Measurements from ENCODE around the gene ERICH3. TPM values are rescaled to one million over a fixed set of nuclear protein-coding genes. Genes with fewer than 3 reads are reported as not detected.

ERICH3 gene
- total and polyA plus RNA-seq, 10 of the 15 experiments (the other 5 are each of a cell fraction or from before 2014, with no cell fraction given), result 0.03 to 0.09 (median 0.08) TPM; not detected in 7

GRCh38 chr1:74654708-74655107 is 18.9 kb downstream of the ERICH3 start:
- no peaks in the 10 kb centered on the region for H3K36me3 ChIP-seq (ENCODE audit: control insufficient read depth in 2 of 2, insufficient read depth in 2 of 2, low read length in 1 of 2)
- H2AFZ ChIP-seq (ENCODE audit: control insufficient read depth, low read depth, low read length), result no peak overlapping the region
- ChIA-PET CTCF (interaction anchor here (0.9 to 1.7 kb wide), 3 partner anchors 60 to 151 kb away, joined by 3 to 5 read pairs (median 5); no protein-coding TSS in a partner anchor), RAD21 (ENCODE audit: unreplicated experiment) (no interaction called here), SMC1A (ENCODE audit: uncharacterized antibody, unreplicated experiment) (interaction anchor here (2.1 kb wide), 1 partner anchor 20 kb away, joined by 5 read pairs; no protein-coding TSS in a partner anchor), POLR2A (no interaction called here)
- no peaks in the 10 kb centered on the region for H3K79me2 ChIP-seq (ENCODE audit: control insufficient read depth, insufficient read depth, low read length)
- no peak overlapping the region for H3K4me3 ChIP-seq
- ATAC-seq, result no peak
- no peak overlapping the region for H3K4me2 ChIP-seq (ENCODE audit: control insufficient read depth, insufficient read depth)
- H3K27ac ChIP-seq (ENCODE audit: control insufficient read depth, insufficient read depth), result no peak overlapping the region
- in situ Hi-C loops (cut with MboI), result no loop called here
- no TSS peak for BruUV-seq (replicated peaks)
- DNase-seq (ENCODE audit: low read depth, low spot score), result no peak
- no peak for TF ChIP-seq NFYA (IDR thresholded peaks at IDR 0.05; ENCODE audit: borderline replicate concordance, low read depth, low read length)
- no peak for TF ChIP-seq MEF2B (IDR thresholded peaks at IDR 0.05; ENCODE audit: partially characterized antibody, poor library complexity, severe bottlenecking)
- H3K9me3 ChIP-seq (replicated peaks; ENCODE audit: control insufficient read depth, insufficient read depth, low read length), result peaks cover 3% of the 10 kb centered on the region; the same call in 2 of the 3 replicates
- H4K20me1 ChIP-seq (ENCODE audit: control insufficient read depth, insufficient read depth), result no peaks in the 10 kb centered on the region
- no peak overlapping the region for H3K9ac ChIP-seq (ENCODE audit: control insufficient read depth, insufficient read depth, low read length)
- peaks cover 14% of the 10 kb centered on the region for H3K4me1 ChIP-seq (ENCODE audit: control insufficient read depth, insufficient read depth, low read length)
- H3K27me3 ChIP-seq (replicated peaks in 1 of 2; ENCODE audit: control insufficient read depth in 2 of 2, insufficient read depth in 2 of 2, low read length in 1 of 2), result no peaks in the 10 kb centered on the region
- FAIRE-seq, result no peak
- intact Hi-C loops (cut with micrococcal nuclease; ENCODE audit: unreplicated experiment), result no loop called here
- WGBS (ENCODE audit: insufficient coverage, insufficient replicate concordance, low lambda C conversion rate, missing lambda C conversion rate), result 100% methylated on average over 1 of the region's 1 CpG

GRCh38 chr1:74652711-74653139 is 20.9 kb downstream of the ERICH3 start:
- ATAC-seq (peak; percentile 97), FAIRE-seq (peak; percentile 57), DNase-seq (ENCODE audit: low read depth, low spot score) (peak; percentile 83)
- Histone ChIP-seq H3K4me1 (ENCODE audit: control insufficient read depth, insufficient read depth, low read length) (peaks cover 14% of the 10 kb centered on the region), H3K9me3 (replicated peaks; ENCODE audit: control insufficient read depth, insufficient read depth, low read length) (no peaks in the 10 kb centered on the region), H3K9ac (ENCODE audit: control insufficient read depth, insufficient read depth, low read length) (no peak overlapping the region), H3K4me2 (ENCODE audit: control insufficient read depth, insufficient read depth) (peak overlapping the region; percentile 68), H3K36me3 (ENCODE audit: control insufficient read depth in 2 of 2, insufficient read depth in 2 of 2, low read length in 1 of 2) (no peaks in the 10 kb centered on the region), H2AFZ (ENCODE audit: control insufficient read depth, low read depth, low read length) (peak overlapping the region; percentile 62), H3K27ac (ENCODE audit: control insufficient read depth, insufficient read depth) (peak overlapping the region; percentile 7; the same call in 1 of the 2 replicates), H3K4me3 (no peak overlapping the region), H3K27me3 (replicated peaks in 1 of 2; ENCODE audit: control insufficient read depth in 2 of 2, insufficient read depth in 2 of 2, low read length in 1 of 2) (no peaks in the 10 kb centered on the region), H3K79me2 (ENCODE audit: control insufficient read depth, insufficient read depth, low read length) (no peaks in the 10 kb centered on the region), H4K20me1 (ENCODE audit: control insufficient read depth, insufficient read depth) (no peaks in the 10 kb centered on the region)
- ChIA-PET RAD21 (ENCODE audit: unreplicated experiment) (interaction anchor here (0.8 to 1.6 kb wide), 4 partner anchors 9 to 37 kb away, joined by 3 to 6 read pairs (median 4); no protein-coding TSS in a partner anchor), CTCF (interaction anchor here (1.4 to 2.9 kb wide), 3 partner anchors 37 to 81 kb away, joined by 5 to 13 read pairs (median 6); partner anchors contain the start of genes CRYZ and TYW3), SMC1A (ENCODE audit: uncharacterized antibody, unreplicated experiment) (interaction anchor here (0.8 to 2.6 kb wide), 10 partner anchors 13 to 644 kb away, joined by 3 to 16 read pairs (median 3); partner anchors contain the start of gene TYW3), POLR2A (interaction anchor here (1.3 kb wide), 1 partner anchor 81 kb away, joined by 3 read pairs; the partner anchor contains the start of gene TYW3)
- intact Hi-C loops (cut with micrococcal nuclease; ENCODE audit: unreplicated experiment), result loop anchor here (2.0 kb wide), 1 partner anchor 82 kb away; no protein-coding TSS in a partner anchor
- BruUV-seq (replicated peaks), result no TSS peak
- in situ Hi-C loops (cut with MboI), result no loop called here
- 5% methylated on average over 7 of the region's 7 CpGs for WGBS (ENCODE audit: insufficient coverage, insufficient replicate concordance, low lambda C conversion rate, missing lambda C conversion rate)
- TF ChIP-seq RELB (IDR thresholded peaks at IDR 0.05; ENCODE audit: low read depth), result no peak
- TF ChIP-seq SMAD5 (IDR thresholded peaks at IDR 0.05; ENCODE audit: low read depth), result no peak
- no peak for TF ChIP-seq NR2C2 (IDR thresholded peaks at IDR 0.05; ENCODE audit: borderline replicate concordance, control insufficient read depth, insufficient read length, low read depth)
- no peak for TF ChIP-seq SRF (IDR thresholded peaks at IDR 0.05; ENCODE audit: low read depth in 2 of 2, low read length in 2 of 2)
- TF ChIP-seq SMAD1 (IDR thresholded peaks at IDR 0.05; ENCODE audit: low read depth, partially characterized antibody), result no peak
- TF ChIP-seq PKNOX1 (IDR thresholded peaks at IDR 0.05), result no peak
- TF ChIP-seq NFYA (IDR thresholded peaks at IDR 0.05; ENCODE audit: borderline replicate concordance, low read depth, low read length), result no peak
- TF ChIP-seq BCL11A (IDR thresholded peaks at IDR 0.05; ENCODE audit: low read depth, low read length), result peak; percentile 62
- TF ChIP-seq EGR1 (IDR thresholded peaks at IDR 0.05; ENCODE audit: borderline replicate concordance in 1 of 2, low read depth in 2 of 2, low read length in 2 of 2), result no peak
